Panc1 (cell line): ENCODE data around the gene HHAT. TPM values are rescaled to one million over a fixed set of nuclear protein-coding genes. Genes with fewer than 3 reads are reported as not detected.

Experiments
- ATAC-seq: fragments of 200-7000 bp; cut with Tn5 transposase; 2 replicates; pipeline ENCODE4 v1.9.1; 2020; ENCODE audit warnings: mild to moderate bottlenecking, moderate library complexity
- BruUV-seq: library from RNA; stranded (reverse); fragments of 400-500 nt; replicated peaks from 2 replicates; lab custom pipeline; 2021; lab: Mats Ljungman, UMichigan
- CTCF ChIA-PET: fragments of 300-600 bp; sonication (Branson Sonifier 250); formaldehyde crosslinking; loops from one replicate; lab custom pipeline; 2022; ENCODE audit warnings: antibody characterized with exemption; lab: Charles Lee
- POLR2A ChIA-PET: fragments of 300-600 bp; sonication (Branson Sonifier 250); formaldehyde crosslinking; loops from one replicate; lab custom pipeline; 2022; ENCODE audit warnings: antibody characterized with exemption; lab: Charles Lee
- DNase-seq: peaks from one replicate; pipeline ENCODE4 v3.0.0-alpha.2; 2010; ENCODE audit warnings: low read depth, low spot score
- H3K27ac ChIP-seq: 2 replicates; pipeline ENCODE4 v1.5.1; 2011; ENCODE audit warnings: mild to moderate bottlenecking, low read length, inconsistent platforms
- H3K27me3 ChIP-seq: fragments of 200-500 bp; sonication (Bioruptor generic); 2 replicates; pipeline ENCODE4 v1.6.0; 2014; ENCODE audit warnings: low read length, inconsistent platforms; ENCODE audit not compliant: control insufficient read depth, insufficient read depth
- H3K36me3 ChIP-seq: fragments of 200-500 bp; sonication (Bioruptor generic); 2 replicates; pipeline ENCODE4 v1.5.1; 2014; ENCODE audit warnings: inconsistent platforms, mild to moderate bottlenecking, low read length, moderate library complexity; ENCODE audit not compliant: control insufficient read depth, insufficient read depth
- H3K4me1 ChIP-seq: 2 replicates; pipeline ENCODE4 v1.5.1; 2011; ENCODE audit warnings: inconsistent platforms, mild to moderate bottlenecking, low read length, moderate library complexity; ENCODE audit not compliant: control insufficient read depth, insufficient read depth
- H3K4me3 ChIP-seq, 2 experiments: 2 replicates each; pipeline ENCODE4 v1.5.1; 2011 to 2012; ENCODE audit warnings: low read depth in 2 of 2, low read length in 2 of 2, mild to moderate bottlenecking in 2 of 2, inconsistent platforms in 1 of 2, moderate library complexity in 1 of 2
- H3K9me3 ChIP-seq: fragments of 200-500 bp; sonication (Bioruptor generic); 2 replicates; pipeline ENCODE4 v1.5.1; 2014; ENCODE audit warnings: low read depth, mild to moderate bottlenecking, inconsistent platforms, low read length, moderate library complexity; ENCODE audit not compliant: control insufficient read depth, insufficient read depth
- POLR2AphosphoS5 ChIP-seq: IDR thresholded peaks from 2 replicates; pipeline ENCODE4 v1.6.1; 2012; ENCODE audit warnings: mild to moderate bottlenecking, low read depth, low read length, moderate library complexity
- SIN3A ChIP-seq: IDR thresholded peaks from 2 replicates; pipeline ENCODE4 v1.6.1; 2012; ENCODE audit warnings: low read depth, mild to moderate bottlenecking, low read length, moderate library complexity, borderline replicate concordance; ENCODE audit not compliant: insufficient read depth
- TCF7L2 ChIP-seq: IDR thresholded peaks from 2 replicates; pipeline ENCODE4 v1.6.1; 2011; ENCODE audit warnings: mild to moderate bottlenecking, low read depth, low read length, inconsistent platforms
- in situ Hi-C: cut with HindIII; loops from 2 replicates; pipeline ENCODE4 v1.10.0; 2016; ENCODE audit warnings: low sequenced_read_pairs, low pct_unique_long_range_greater_than_20kb
- intact Hi-C: fragments of 100-400 bp; cut with micrococcal nuclease; formaldehyde crosslinking; loops from one replicate; pipeline ENCODE4 v1.10.0; 2022; ENCODE audit not compliant: unreplicated experiment
- total RNA-seq: library from RNA; stranded (reverse); gene quantifications from one replicate; pipeline ENCODE4 v1.2.1, GENCODE V29; 2021; ENCODE audit not compliant: unreplicated experiment
- TF ChIP-seq, protein P1 (sequence below): fragments of 450-650 bp; IDR thresholded peaks from 2 replicates; pipeline ENCODE4 v1.5.1; 2017; ENCODE audit warnings: mild to moderate bottlenecking
- TF ChIP-seq, protein P2 (sequence below), 2 experiments: IDR thresholded peaks; 2 replicates each; pipeline ENCODE4 v1.6.1; 2011 to 2012; ENCODE audit warnings: low read depth in 2 of 2, control low read depth in 1 of 2, low read length in 1 of 2, mild to moderate bottlenecking in 1 of 2, moderate library complexity in 1 of 2; ENCODE audit not compliant: insufficient read depth in 1 of 2

HHAT gene
- total RNA-seq, 1 experiment from 2014 or later = 2.3 TPM

DNA sequence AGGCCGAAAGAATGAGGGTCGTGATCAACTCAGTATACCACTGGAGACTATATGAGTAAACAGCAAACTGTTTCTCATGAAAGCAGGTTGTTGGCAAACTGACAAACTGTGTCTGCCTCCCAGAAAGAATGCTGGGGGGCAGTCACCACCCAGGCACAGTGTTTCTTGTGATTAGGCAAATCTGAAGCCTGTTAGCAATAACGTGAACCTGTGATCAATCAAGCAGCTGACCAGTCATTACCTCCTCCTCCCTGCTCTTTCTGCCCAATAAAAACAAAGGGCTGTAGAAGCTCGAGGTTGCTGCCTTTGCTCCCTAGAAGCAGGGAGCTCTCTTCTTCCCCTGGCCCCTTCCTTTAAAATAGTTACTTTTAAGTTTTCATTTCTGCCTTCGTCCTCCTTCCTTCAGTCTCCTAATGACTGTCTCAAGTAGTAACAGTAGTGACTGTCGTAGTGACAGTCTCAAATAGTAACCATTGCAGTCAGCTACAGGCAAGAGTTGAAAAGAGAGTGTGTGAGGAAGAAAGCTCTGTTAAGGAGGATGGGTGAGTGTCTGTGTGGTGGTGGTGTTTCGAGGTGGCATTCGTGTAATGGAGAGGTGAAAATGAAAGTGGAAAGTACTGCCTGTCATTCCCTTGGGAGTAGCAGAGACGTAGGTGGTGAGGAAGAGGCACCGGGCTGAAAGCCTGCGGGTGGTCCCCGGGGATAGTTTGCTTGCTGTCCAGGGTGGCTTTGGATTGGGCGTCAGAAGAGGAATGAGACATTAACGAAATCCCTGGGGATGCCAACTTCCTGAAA lies 14.5 kb downstream of the HHAT start:
- Histone ChIP-seq H3K27me3 (no peaks in the 10 kb centered on the region), H3K4me3 (peak overlapping the region; percentile 36 to 51), H3K27ac (peak overlapping the region; percentile 49), H3K4me1 (peaks cover 4% of the 10 kb centered on the region; the same call in 1 of the 2 replicates), H3K9me3 (no peaks in the 10 kb centered on the region), H3K36me3 (no peaks in the 10 kb centered on the region)
- ChIA-PET CTCF (interaction anchor here (0.8 kb wide), 1 partner anchor 10 kb away, joined by 4 read pairs; no protein-coding TSS in a partner anchor), POLR2A (no interaction called here)
- BruUV-seq = no TSS peak
- ATAC-seq (peak; percentile 86), DNase-seq (no peak)
- in situ Hi-C loops (no loop called here), intact Hi-C loops (no loop called here)
- TF ChIP-seq SIN3A (no peak), TCF7L2 (no peak), POLR2AphosphoS5 (no peak)
- TF ChIP-seq, protein P1, sequence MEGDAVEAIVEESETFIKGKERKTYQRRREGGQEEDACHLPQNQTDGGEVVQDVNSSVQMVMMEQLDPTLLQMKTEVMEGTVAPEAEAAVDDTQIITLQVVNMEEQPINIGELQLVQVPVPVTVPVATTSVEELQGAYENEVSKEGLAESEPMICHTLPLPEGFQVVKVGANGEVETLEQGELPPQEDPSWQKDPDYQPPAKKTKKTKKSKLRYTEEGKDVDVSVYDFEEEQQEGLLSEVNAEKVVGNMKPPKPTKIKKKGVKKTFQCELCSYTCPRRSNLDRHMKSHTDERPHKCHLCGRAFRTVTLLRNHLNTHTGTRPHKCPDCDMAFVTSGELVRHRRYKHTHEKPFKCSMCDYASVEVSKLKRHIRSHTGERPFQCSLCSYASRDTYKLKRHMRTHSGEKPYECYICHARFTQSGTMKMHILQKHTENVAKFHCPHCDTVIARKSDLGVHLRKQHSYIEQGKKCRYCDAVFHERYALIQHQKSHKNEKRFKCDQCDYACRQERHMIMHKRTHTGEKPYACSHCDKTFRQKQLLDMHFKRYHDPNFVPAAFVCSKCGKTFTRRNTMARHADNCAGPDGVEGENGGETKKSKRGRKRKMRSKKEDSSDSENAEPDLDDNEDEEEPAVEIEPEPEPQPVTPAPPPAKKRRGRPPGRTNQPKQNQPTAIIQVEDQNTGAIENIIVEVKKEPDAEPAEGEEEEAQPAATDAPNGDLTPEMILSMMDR = no peak
- TF ChIP-seq, protein P2, sequence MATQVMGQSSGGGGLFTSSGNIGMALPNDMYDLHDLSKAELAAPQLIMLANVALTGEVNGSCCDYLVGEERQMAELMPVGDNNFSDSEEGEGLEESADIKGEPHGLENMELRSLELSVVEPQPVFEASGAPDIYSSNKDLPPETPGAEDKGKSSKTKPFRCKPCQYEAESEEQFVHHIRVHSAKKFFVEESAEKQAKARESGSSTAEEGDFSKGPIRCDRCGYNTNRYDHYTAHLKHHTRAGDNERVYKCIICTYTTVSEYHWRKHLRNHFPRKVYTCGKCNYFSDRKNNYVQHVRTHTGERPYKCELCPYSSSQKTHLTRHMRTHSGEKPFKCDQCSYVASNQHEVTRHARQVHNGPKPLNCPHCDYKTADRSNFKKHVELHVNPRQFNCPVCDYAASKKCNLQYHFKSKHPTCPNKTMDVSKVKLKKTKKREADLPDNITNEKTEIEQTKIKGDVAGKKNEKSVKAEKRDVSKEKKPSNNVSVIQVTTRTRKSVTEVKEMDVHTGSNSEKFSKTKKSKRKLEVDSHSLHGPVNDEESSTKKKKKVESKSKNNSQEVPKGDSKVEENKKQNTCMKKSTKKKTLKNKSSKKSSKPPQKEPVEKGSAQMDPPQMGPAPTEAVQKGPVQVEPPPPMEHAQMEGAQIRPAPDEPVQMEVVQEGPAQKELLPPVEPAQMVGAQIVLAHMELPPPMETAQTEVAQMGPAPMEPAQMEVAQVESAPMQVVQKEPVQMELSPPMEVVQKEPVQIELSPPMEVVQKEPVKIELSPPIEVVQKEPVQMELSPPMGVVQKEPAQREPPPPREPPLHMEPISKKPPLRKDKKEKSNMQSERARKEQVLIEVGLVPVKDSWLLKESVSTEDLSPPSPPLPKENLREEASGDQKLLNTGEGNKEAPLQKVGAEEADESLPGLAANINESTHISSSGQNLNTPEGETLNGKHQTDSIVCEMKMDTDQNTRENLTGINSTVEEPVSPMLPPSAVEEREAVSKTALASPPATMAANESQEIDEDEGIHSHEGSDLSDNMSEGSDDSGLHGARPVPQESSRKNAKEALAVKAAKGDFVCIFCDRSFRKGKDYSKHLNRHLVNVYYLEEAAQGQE (IDR thresholded peaks at IDR 0.05; ENCODE audit: insufficient read depth in 1 of 2, low read depth in 2 of 2, low read length in 1 of 2) = no peak

DNA sequence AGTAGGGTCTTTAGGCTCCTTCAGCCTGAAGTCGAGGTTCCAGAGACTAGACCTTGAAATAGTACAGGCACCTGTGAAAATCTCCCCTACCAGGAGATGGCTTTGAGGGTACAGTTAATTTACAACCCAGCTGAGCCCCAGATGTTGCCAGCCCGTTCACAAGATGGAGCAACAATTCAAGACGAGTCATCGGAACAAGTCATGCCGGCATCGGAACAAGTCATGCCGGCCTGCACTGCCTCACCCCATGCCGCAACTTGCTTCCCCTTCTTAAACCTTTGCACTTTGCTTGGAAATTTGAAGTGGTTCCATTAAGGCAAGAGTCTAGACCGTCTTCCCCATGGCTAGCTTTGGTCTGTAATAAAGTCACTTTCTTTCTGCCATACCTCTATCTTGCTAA lies 16.0 kb downstream of the HHAT start:
- Histone ChIP-seq H3K27ac (no peak overlapping the region), H3K27me3 (no peaks in the 10 kb centered on the region), H3K36me3 (no peaks in the 10 kb centered on the region), H3K9me3 (no peaks in the 10 kb centered on the region), H3K4me3 (no peak overlapping the region), H3K4me1 (peaks cover 4% of the 10 kb centered on the region; the same call in 1 of the 2 replicates)
- in situ Hi-C loops = no loop called here
- BruUV-seq = no TSS peak
- intact Hi-C loops = no loop called here
- no peak for TF ChIP-seq POLR2AphosphoS5
- TF ChIP-seq, protein P1 = no peak
- no peak for TF ChIP-seq SIN3A
- TF ChIP-seq, protein P2 (IDR thresholded peaks at IDR 0.05; ENCODE audit: insufficient read depth in 1 of 2, low read depth in 2 of 2, low read length in 1 of 2) = no peak
- TF ChIP-seq TCF7L2 = no peak
- CTCF ChIA-PET = no interaction called here
- DNase-seq (no peak), ATAC-seq (no peak)
- POLR2A ChIA-PET = no interaction called here
